Right hindlimb (tissue), 1 donor: ENCODE results near the gene NDUFB2.

ENCODE experiments used
- DNase-seq: peaks from one replicate; pipeline ENCODE4 v3.0.0-alpha.2; 2018

NDUFB2 gene

DNA sequence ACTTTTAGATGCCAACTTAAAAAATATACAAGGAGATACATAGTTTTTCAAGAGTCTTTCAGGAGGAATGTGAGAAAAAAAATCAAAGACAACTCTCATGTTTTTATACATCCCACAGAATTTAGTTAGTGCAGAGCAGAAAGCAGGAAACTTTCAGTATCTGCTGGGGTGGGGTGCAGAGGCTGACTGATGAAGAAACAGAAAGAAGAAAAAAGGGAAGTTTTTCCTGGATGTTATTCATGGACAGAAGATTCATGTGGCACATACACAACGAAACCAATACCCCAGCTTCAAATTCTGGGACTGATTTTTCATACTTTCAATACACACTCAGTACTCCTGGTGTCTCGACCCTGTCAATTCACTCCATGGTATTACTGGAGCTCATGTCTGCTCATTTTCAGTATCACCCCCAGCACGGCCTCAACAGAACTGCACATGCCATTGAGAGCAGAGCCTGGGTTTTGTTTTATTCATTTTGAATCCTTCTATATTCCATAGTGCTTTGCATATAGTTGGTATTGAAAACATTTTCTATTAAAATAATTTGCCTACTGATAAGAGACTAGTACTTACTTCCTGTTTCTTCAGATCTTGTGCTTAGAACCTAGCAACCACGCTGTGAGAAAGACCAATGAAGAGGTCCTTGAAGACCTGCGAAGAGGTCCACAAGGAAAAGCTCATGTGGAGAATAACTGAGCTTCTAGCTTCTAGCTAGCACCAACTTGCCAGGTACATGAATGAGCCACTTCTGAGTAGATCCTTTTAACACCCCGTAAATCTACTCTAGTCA is 49.0 kb downstream of the NDUFB2 start:
- no peak for DNase-seq

DNA sequence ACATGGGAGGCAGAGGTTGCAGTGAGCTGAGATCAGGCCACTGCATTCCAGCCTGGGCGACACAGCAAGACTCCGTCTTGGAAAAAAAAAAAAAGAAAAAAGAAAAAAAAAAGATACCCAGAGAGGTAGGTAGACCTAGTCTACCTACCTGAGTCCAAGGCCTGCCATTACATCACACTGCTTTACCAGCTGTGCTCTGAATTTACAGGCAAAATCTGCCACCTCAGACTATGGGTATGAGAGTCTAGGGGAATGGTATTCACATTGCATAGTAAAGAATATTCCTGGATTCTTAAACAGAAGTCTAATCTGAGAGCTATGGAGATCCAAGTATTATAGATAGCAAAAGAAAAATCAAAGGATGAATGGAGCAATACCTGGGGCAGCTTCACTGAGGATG is 50.2 kb downstream of the NDUFB2 start:
- no peak for DNase-seq

DNA sequence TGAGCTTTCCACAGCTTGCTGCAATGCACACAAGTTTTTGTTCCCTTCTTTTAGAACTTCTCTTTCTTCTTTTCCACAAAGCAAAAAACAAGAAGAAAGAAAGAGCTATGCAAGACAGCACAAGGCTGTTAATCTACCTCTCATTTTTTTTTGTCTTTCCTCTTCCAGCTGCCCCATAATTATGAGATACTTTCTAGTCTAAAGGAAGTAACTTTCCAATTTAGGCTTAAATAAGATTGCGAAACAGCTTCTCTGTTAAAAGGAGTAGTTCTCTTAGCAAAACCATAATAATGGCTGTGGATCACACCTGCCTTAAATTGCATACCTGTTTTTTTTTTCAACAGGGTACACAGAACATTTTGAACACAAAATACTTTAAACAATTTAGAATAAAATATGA is 56.0 kb downstream of the NDUFB2 start:
- no peak for DNase-seq

DNA sequence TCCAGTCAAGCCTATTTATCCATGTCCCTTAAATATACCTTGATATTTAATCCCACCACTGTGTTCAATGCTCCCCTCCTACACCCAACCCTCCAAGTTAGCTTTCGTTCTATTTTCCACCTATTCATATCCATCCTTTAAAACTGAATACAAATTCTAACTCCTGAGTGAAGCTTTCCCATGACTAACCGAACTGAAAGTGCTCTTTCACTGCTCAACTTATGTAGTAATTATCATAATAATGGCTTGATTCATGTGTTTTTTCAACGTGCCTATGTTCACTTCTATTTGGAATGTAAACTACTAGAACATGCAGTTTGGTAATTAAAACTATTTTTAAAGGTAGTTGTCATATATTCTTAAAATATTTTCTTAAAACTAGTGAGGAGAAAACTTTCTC is 58.0 kb downstream of the NDUFB2 start:
- no peak for DNase-seq
